ENCODE results near the gene RRP12. TPM values are rescaled to one million over a fixed set of nuclear protein-coding genes. Genes with fewer than 3 reads are reported as not detected.

Gene RRP12
- total RNA-seq, 1 donor: 15.9 TPM

GRCh38 chr10:97445357-97445721 is 44.2 kb upstream of the RRP12 start:
- Histone ChIP-seq H3K9me3 (ENCODE audit: low read depth, low read length) (no peaks in the 10 kb centered on the region), H3K4me3 (ENCODE audit: insufficient read depth, low read length) (peak overlapping the region; percentile 100), H3K27ac (ENCODE audit: low read depth, low read length) (peak overlapping the region; percentile 77), H3K79me2 (ENCODE audit: insufficient read depth, low read length) (peaks cover 65% of the 10 kb centered on the region), H4K20me1 (ENCODE audit: insufficient read depth, low read length) (peaks cover 18% of the 10 kb centered on the region), H3K27me3 (ENCODE audit: insufficient read depth, low read length) (no peaks in the 10 kb centered on the region), H3K4me1 (ENCODE audit: insufficient read depth, low read length) (peaks cover 23% of the 10 kb centered on the region), H3K4me2 (ENCODE audit: insufficient read depth, low read length) (peak overlapping the region; percentile 94), H2AFZ (ENCODE audit: low read length) (peak overlapping the region; percentile 97), H3K36me3 (ENCODE audit: insufficient read depth, low read length) (peaks cover 18% of the 10 kb centered on the region)
- no peak for TF ChIP-seq CTCF (IDR thresholded peaks at IDR 0.05; ENCODE audit: extremely low read depth, low read depth, low read length)
- peak; percentile 78 for DNase-seq (ENCODE audit: insufficient read length, low spot score, missing footprints)

GRCh38 chr10:97444212-97444611 is 43.1 kb upstream of the RRP12 start:
- peak; percentile 59 for DNase-seq (ENCODE audit: insufficient read length, low spot score, missing footprints)
- Histone ChIP-seq H3K4me1 (ENCODE audit: insufficient read depth, low read length) (peaks cover 23% of the 10 kb centered on the region), H3K36me3 (ENCODE audit: insufficient read depth, low read length) (peaks cover 22% of the 10 kb centered on the region), H2AFZ (ENCODE audit: low read length) (no peak overlapping the region), H3K9me3 (ENCODE audit: low read depth, low read length) (no peaks in the 10 kb centered on the region), H4K20me1 (ENCODE audit: insufficient read depth, low read length) (peaks cover 14% of the 10 kb centered on the region), H3K4me3 (ENCODE audit: insufficient read depth, low read length) (no peak overlapping the region), H3K27me3 (ENCODE audit: insufficient read depth, low read length) (no peaks in the 10 kb centered on the region), H3K4me2 (ENCODE audit: insufficient read depth, low read length) (no peak overlapping the region), H3K79me2 (ENCODE audit: insufficient read depth, low read length) (peaks cover 57% of the 10 kb centered on the region), H3K27ac (ENCODE audit: low read depth, low read length) (no peak overlapping the region)
- TF ChIP-seq CTCF (IDR thresholded peaks at IDR 0.05; ENCODE audit: extremely low read depth, low read depth, low read length): no peak

- Histone ChIP-seq H3K4me1 (ENCODE audit: insufficient read depth, low read length) (peaks cover 15% of the 10 kb centered on the region), H3K27me3 (ENCODE audit: insufficient read depth, low read length) (no peaks in the 10 kb centered on the region), H2AFZ (ENCODE audit: low read length) (no peak overlapping the region), H3K4me2 (ENCODE audit: insufficient read depth, low read length) (no peak overlapping the region), H4K20me1 (ENCODE audit: insufficient read depth, low read length) (peaks cover 2% of the 10 kb centered on the region), H3K4me3 (ENCODE audit: insufficient read depth, low read length) (no peak overlapping the region), H3K79me2 (ENCODE audit: insufficient read depth, low read length) (peaks cover 38% of the 10 kb centered on the region), H3K36me3 (ENCODE audit: insufficient read depth, low read length) (peaks cover 39% of the 10 kb centered on the region), H3K27ac (ENCODE audit: low read depth, low read length) (no peak overlapping the region), H3K9me3 (ENCODE audit: low read depth, low read length) (no peaks in the 10 kb centered on the region)
- TF ChIP-seq CTCF (IDR thresholded peaks at IDR 0.05; ENCODE audit: extremely low read depth, low read depth, low read length): no peak
- no peak for DNase-seq (ENCODE audit: insufficient read length, low spot score, missing footprints)
These were observed 41.1 kb upstream of the RRP12 start for GRCh38 chr10:97442277-97442676.

GRCh38 chr10:97435211-97435610 is 34.1 kb upstream of the RRP12 start:
- no peak for TF ChIP-seq CTCF (IDR thresholded peaks at IDR 0.05; ENCODE audit: extremely low read depth, low read depth, low read length)
- no peak for DNase-seq (ENCODE audit: insufficient read length, low spot score, missing footprints)
- H3K27me3 ChIP-seq (ENCODE audit: insufficient read depth, low read length): no peaks in the 10 kb centered on the region
- H3K4me3 ChIP-seq (ENCODE audit: insufficient read depth, low read length): no peak overlapping the region
- H3K36me3 ChIP-seq (ENCODE audit: insufficient read depth, low read length): peaks cover 74% of the 10 kb centered on the region
- no peak overlapping the region for H2AFZ ChIP-seq (ENCODE audit: low read length)
- no peaks in the 10 kb centered on the region for H4K20me1 ChIP-seq (ENCODE audit: insufficient read depth, low read length)
- peaks cover 16% of the 10 kb centered on the region for H3K79me2 ChIP-seq (ENCODE audit: insufficient read depth, low read length)
- no peaks in the 10 kb centered on the region for H3K4me1 ChIP-seq (ENCODE audit: insufficient read depth, low read length)
- H3K9me3 ChIP-seq (ENCODE audit: low read depth, low read length): no peaks in the 10 kb centered on the region
- H3K4me2 ChIP-seq (ENCODE audit: insufficient read depth, low read length): no peak overlapping the region
- no peak overlapping the region for H3K27ac ChIP-seq (ENCODE audit: low read depth, low read length)

All from osteoblast (primary cell).